ENCODE measurements around the gene SLC22A23. TPM values are rescaled to one million over a fixed set of nuclear protein-coding genes. Genes with fewer than 3 reads are reported as not detected.

The SLC22A23 gene
- total and polyA plus RNA-seq, 2 experiments from 2014 or later = 6.1 to 38.3 TPM

DNA sequence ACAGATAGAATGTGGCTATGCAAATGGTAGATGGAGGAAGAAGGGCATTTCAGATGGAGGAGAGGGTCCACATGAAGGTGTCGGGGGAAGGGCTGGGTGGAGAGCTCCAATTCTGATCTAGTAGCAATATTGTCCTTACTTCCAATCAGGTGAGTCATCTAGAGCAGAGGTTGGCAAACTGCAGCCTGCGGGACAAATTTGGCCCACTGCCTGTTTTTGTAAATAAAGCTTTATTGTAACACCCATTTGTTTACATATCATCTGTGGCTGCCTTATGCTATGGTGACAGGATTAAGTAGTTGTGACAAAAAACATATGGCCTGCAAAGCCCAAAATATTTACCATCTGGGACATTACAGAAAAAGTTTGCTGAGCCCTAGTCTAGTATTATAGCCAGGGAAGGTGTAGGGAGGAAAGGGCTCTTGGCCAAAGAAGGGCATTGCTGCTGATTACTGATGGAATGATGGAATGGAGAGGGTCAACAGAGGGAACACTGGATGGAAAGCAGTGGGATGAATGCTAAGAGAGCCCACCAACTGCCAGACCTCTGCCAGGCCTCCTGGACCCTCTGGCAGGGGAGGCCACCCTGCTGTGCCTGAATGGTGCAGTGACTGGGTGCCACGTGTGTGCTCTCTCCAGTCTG, 79.8 kb downstream of the SLC22A23 start:
- peaks cover 22% of the 10 kb centered on the region for H3K4me1 ChIP-seq (ENCODE audit: insufficient read depth)
- H3K4me2 ChIP-seq = no peak overlapping the region
- no peak overlapping the region for H3K27ac ChIP-seq (ENCODE audit: low read depth)
- H3K27ac Mint-ChIP-seq = no peak overlapping the region
- H3K4me3 Mint-ChIP-seq = no peak overlapping the region
- DNase-seq (ENCODE audit: low spot score) = no peak
- H4K20me1 ChIP-seq (replicated peaks; ENCODE audit: insufficient read depth) = peaks cover 3% of the 10 kb centered on the region
- H3K36me3 Mint-ChIP-seq (ENCODE audit: low read depth) = no peaks in the 10 kb centered on the region; the same call in none of the 3 replicates
- H3K9me3 Mint-ChIP-seq = no peaks in the 10 kb centered on the region
- no peak overlapping the region for H2AFZ ChIP-seq
- H3K4me1 Mint-ChIP-seq = peaks cover 59% of the 10 kb centered on the region
- no peaks in the 10 kb centered on the region for H3K27me3 ChIP-seq (ENCODE audit: insufficient read depth)
- peaks cover 58% of the 10 kb centered on the region for H3K79me2 ChIP-seq (replicated peaks; ENCODE audit: insufficient read depth)
- no peaks in the 10 kb centered on the region for H3K36me3 ChIP-seq (ENCODE audit: insufficient read depth)
- no peak overlapping the region for H3K4me3 ChIP-seq
- no peak for ATAC-seq
- TF ChIP-seq, protein P1, sequence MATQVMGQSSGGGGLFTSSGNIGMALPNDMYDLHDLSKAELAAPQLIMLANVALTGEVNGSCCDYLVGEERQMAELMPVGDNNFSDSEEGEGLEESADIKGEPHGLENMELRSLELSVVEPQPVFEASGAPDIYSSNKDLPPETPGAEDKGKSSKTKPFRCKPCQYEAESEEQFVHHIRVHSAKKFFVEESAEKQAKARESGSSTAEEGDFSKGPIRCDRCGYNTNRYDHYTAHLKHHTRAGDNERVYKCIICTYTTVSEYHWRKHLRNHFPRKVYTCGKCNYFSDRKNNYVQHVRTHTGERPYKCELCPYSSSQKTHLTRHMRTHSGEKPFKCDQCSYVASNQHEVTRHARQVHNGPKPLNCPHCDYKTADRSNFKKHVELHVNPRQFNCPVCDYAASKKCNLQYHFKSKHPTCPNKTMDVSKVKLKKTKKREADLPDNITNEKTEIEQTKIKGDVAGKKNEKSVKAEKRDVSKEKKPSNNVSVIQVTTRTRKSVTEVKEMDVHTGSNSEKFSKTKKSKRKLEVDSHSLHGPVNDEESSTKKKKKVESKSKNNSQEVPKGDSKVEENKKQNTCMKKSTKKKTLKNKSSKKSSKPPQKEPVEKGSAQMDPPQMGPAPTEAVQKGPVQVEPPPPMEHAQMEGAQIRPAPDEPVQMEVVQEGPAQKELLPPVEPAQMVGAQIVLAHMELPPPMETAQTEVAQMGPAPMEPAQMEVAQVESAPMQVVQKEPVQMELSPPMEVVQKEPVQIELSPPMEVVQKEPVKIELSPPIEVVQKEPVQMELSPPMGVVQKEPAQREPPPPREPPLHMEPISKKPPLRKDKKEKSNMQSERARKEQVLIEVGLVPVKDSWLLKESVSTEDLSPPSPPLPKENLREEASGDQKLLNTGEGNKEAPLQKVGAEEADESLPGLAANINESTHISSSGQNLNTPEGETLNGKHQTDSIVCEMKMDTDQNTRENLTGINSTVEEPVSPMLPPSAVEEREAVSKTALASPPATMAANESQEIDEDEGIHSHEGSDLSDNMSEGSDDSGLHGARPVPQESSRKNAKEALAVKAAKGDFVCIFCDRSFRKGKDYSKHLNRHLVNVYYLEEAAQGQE (IDR thresholded peaks at IDR 0.05; ENCODE audit: unreplicated experiment) = no peak
- TF ChIP-seq ZNF114 (CRISPR knock-in tag; IDR thresholded peaks at IDR 0.05) (no peak), STAT1 (IDR thresholded peaks at IDR 0.05; ENCODE audit: unreplicated experiment) (no peak), EZH2phosphoT487 (IDR thresholded peaks at IDR 0.05; ENCODE audit: unreplicated experiment) (no peak)
- TF ChIP-seq, protein P2, sequence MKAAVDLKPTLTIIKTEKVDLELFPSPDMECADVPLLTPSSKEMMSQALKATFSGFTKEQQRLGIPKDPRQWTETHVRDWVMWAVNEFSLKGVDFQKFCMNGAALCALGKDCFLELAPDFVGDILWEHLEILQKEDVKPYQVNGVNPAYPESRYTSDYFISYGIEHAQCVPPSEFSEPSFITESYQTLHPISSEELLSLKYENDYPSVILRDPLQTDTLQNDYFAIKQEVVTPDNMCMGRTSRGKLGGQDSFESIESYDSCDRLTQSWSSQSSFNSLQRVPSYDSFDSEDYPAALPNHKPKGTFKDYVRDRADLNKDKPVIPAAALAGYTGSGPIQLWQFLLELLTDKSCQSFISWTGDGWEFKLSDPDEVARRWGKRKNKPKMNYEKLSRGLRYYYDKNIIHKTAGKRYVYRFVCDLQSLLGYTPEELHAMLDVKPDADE (IDR thresholded peaks at IDR 0.05) = no peak
- H3F3A ChIP-seq (replicated peaks; ENCODE audit: low read depth) = no peaks in the 10 kb centered on the region
- peaks cover 7% of the 10 kb centered on the region for H3K27me3 Mint-ChIP-seq (ENCODE audit: insufficient read depth, low read depth, poor library complexity)
- H3K9me2 ChIP-seq (ENCODE audit: insufficient read depth) = no peaks in the 10 kb centered on the region

DNA sequence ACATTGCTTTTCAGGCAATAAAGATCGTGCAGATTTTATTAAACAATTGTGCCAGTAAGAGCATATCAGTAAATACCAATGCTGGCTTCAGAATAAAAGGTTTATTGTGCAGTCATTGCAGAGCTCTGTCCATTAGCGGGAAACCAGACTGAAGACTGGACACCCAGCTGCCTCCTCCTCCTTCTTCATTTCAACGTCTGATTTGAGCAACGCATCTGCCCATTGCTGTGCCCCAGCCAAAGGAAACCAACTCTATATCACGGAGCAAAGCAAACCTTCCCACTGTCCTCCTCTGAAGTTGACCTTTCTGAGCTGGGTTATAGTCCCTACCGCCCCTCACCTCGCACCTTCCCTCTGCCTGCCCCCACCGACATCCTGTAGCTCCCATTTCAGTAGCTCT, 80.8 kb downstream of the SLC22A23 start:
- Mint-ChIP-seq H3K9me3 (no peaks in the 10 kb centered on the region), H3K4me1 (peaks cover 57% of the 10 kb centered on the region)
- TF ChIP-seq CREB1 (CRISPR knock-in tag; IDR thresholded peaks at IDR 0.05; ENCODE audit: low read depth) (no peak), POLR2AphosphoS5 (IDR thresholded peaks at IDR 0.05; ENCODE audit: low read depth) (no peak), EZH2 (IDR thresholded peaks at IDR 0.05; ENCODE audit: low read depth, unreplicated experiment) (no peak), STAT1 (IDR thresholded peaks at IDR 0.05; ENCODE audit: unreplicated experiment) (no peak), EZH2phosphoT487 (IDR thresholded peaks at IDR 0.05; ENCODE audit: unreplicated experiment) (no peak), ZNF331 (CRISPR knock-in tag; IDR thresholded peaks at IDR 0.05; ENCODE audit: low read depth) (no peak), ZNF114 (CRISPR knock-in tag; IDR thresholded peaks at IDR 0.05) (no peak), JUNB (IDR thresholded peaks at IDR 0.05; ENCODE audit: unreplicated experiment) (no peak), NANOG (IDR thresholded peaks at IDR 0.05; ENCODE audit: borderline replicate concordance) (no peak)
- TF ChIP-seq, protein P2 (IDR thresholded peaks at IDR 0.05) = no peak
- TF ChIP-seq, protein P1 (IDR thresholded peaks at IDR 0.05; ENCODE audit: unreplicated experiment) = no peak

More for the DNA sequence above, 80.8 kb downstream of the SLC22A23 start:
- Mint-ChIP-seq H3K27me3 (ENCODE audit: insufficient read depth, low read depth, poor library complexity) (peaks cover 7% of the 10 kb centered on the region), H3K4me3 (no peak overlapping the region), H3K36me3 (ENCODE audit: low read depth) (no peaks in the 10 kb centered on the region; the same call in none of the 3 replicates), H3K27ac (no peak overlapping the region)
- Histone ChIP-seq H3K79me2 (replicated peaks; ENCODE audit: insufficient read depth) (peaks cover 56% of the 10 kb centered on the region), H3F3A (replicated peaks; ENCODE audit: low read depth) (no peaks in the 10 kb centered on the region), H3K4me2 (no peak overlapping the region), H3K27ac (ENCODE audit: low read depth) (no peak overlapping the region), H3K36me3 (ENCODE audit: insufficient read depth) (no peaks in the 10 kb centered on the region), H2AFZ (no peak overlapping the region), H3K4me1 (ENCODE audit: insufficient read depth) (peaks cover 24% of the 10 kb centered on the region), H4K20me1 (replicated peaks; ENCODE audit: insufficient read depth) (no peaks in the 10 kb centered on the region; the same call in none of the 2 replicates), H3K4me3 (no peak overlapping the region), H3K9me2 (ENCODE audit: insufficient read depth) (no peaks in the 10 kb centered on the region), H3K27me3 (ENCODE audit: insufficient read depth) (no peaks in the 10 kb centered on the region)
- no peak for DNase-seq (ENCODE audit: low spot score)
- ATAC-seq = no peak
